HT1080 (cell line): ENCODE measurements around the gene PRKCA. TPM values are rescaled to one million over a fixed set of nuclear protein-coding genes. Genes with fewer than 3 reads are reported as not detected.

Source experiments
- DNase-seq: peaks from one replicate; pipeline ENCODE4 v3.0.0-alpha.2; 2015; ENCODE audit warnings: low read depth
- total RNA-seq: library from RNA; depleted of rRNA; stranded (reverse); fragments of >200 nt; shearing (Covaris generic); gene quantifications from 2 replicates; pipeline ENCODE4 v1.2.3, GENCODE V29; 2014

The PRKCA gene
- total RNA-seq, 1 experiment from 2014 or later, result 24.1 TPM

- DNase-seq, result no peak
Observed at GRCh38 chr17:66671156-66671555, 368.7 kb downstream of the PRKCA start.

DNA sequence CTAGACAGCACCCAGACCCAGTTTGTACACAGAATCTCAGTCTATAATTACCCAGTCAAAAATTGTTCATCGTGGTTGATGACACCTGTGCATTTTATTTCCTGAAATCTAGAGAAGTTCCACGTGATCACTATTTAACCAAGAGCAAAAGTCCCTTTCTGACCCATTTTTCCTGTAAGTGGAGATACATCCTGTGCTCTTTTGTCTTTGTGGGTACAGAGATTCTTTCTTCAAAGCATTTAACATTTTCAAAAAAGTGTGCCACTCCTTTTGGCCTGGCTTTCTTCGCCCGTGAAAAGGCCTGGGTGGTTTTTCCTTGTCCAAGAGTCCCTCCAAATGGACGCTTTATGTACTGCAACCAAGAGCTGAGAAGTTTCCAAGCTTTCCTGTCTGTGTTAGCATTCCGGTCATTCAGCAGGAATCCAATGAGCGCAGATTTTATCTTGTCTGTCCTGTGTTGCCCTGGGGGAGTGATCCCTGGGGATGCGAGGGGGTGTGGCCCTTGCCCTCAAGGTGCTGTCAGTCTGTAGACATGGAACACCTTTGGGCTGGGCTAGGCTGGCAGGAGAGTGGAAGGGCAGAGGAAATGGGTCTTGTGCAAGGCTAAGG, 371.4 kb downstream of the PRKCA start:
- peak; percentile 69 for DNase-seq

GRCh38 chr17:66675273-66675990, 373.0 kb downstream of the PRKCA start:
- no peak for DNase-seq

GRCh38 chr17:66675991-66676371, 373.6 kb downstream of the PRKCA start:
- no peak for DNase-seq

DNA sequence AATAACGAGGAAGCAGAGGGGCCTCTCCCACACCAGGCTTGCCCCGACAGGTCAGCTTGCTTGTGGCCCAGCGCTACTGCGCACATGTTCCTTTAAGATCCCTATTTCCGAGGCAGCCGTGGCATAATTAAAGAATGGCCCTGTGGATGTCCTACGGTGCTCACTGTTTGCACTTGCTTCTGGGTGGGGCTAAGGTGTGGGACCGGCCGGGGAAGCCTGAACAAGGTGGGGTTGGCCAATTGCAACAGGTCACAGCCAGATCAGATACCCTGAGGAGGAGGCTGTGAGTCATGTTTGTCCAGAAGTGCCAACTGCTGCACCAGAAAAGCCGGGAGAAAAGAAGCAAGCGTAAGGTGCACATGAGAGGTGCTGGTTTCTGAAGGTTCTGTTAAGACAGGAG, 374.0 kb downstream of the PRKCA start:
- DNase-seq, result no peak

DNA sequence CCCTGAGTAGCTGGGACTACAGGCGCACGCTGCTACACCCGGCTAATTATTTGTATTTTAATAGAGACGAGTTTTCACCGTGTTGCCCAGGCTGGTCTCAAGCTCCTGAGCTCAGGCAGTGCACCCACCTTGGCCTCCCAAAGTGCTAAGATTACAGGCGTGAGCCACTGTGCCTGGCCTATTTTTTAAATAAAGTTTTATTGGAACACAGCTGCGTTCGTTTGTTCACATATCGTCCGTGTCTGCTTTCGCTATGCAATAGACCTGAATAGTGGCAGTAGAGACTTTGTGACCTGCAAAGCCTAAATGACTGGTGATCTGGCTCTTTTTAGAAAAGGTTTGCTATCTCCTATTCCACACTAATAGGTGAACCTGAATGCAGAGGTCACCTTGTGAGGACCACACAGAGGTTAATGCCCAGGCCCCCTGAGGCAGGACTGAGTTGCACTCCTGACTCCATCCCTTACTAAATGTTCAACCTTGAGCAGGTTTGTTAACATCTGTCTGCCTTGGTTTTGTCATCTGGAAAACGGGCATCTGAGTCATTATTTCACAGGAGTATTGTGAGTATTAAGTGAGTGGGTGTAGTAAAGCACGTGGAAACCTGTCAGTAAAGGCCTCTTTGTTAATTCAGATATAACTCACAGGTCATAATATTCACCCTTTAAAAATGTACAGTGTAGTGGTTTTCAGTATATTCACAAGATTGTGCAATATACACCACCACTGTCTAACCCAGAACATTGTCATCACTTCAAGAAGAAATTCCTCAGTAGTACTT, 375.0 kb downstream of the PRKCA start:
- peak; percentile 71 for DNase-seq

DNA sequence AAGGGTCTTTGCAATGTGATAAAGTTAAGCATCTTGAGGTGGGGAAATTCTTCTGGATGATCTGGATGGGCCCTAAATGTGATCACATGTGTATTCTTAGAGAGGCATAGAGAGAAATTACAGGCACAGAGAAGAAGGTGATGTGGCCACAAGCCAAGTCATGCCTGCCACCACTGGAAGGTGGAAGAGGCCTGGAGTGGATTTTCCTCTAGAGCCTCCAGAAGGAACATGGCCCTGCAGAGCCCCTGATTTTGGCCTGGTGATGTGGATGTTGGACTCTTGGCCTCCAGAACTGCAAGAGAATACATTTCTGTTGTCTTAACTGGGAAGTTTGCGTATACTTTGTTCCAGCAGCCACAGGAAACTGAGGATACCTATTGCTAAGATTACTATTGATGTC, 375.6 kb downstream of the PRKCA start:
- no peak for DNase-seq

DNA sequence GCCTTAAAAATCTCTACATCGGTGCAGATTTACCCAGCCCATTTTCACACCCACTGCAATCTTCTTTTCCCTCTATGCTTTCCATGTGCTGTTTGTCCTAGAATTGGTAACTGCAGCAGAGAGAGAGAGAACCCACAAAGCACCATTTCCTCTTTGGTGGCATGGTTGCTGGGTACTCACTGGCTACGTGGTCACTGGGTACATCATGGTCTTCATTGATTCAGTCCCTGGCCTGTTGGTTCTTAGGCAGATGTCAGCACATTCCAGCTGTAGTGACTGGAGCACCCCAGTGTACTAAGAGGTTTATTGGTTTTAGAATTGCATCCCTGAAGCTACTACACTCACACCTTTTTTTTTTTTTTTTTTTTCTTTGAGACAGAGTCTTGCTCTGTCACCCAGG, 376.4 kb downstream of the PRKCA start:
- DNase-seq, result no peak

- no peak for DNase-seq
Observed at GRCh38 chr17:66679631-66680517, 377.5 kb downstream of the PRKCA start.

DNA sequence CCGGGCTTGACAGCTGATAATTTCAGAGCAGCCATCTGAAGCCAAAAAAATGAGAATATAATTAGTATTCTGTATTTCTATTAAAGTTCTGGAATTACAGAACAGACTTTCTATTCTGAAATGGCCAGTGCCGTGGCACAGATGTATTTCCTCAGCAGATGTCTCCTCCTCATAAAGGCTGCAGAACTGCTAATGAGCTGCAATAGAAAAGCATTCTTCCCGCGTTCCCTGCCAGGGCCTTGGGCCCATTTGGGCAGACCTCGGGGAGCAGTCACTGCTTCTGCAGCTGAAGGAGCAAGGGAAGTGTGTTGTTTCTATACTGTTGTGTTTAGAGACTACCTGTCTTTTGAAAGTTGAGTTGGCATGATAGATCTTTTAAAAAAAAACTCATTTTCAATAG, 379.9 kb downstream of the PRKCA start:
- no peak for DNase-seq

- DNase-seq, result no peak
Observed at GRCh38 chr17:66684261-66684660, 381.8 kb downstream of the PRKCA start.

DNA sequence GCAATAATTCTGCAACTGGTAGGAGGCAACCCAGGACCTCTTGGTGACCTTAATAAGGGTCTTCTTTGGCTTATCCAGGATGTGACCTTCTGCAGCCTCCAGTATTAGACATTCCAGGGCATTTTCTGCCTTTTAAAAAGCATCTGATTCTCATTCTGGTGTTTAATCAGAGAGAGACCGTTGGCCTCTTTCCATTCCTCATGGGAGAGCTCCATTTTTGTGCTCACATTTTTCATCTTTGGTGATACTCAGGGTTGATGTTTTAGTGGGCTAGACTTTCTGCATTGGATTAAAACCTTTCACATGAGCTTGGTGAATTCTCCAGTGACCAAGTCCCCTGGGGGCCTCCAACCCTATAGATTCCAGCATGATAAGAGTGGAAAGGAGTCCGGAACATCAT, 382.3 kb downstream of the PRKCA start:
- no peak for DNase-seq

- no peak for DNase-seq
Observed at GRCh38 chr17:66686601-66687000, 384.2 kb downstream of the PRKCA start.

GRCh38 chr17:66687570-66688284, 385.3 kb downstream of the PRKCA start:
- DNase-seq, result no peak

GRCh38 chr17:66689221-66689620, 386.8 kb downstream of the PRKCA start:
- no peak for DNase-seq

- no peak for DNase-seq
Observed at GRCh38 chr17:66690166-66690565, 387.8 kb downstream of the PRKCA start.

- no peak for DNase-seq
Observed at GRCh38 chr17:66691644-66692420, 389.4 kb downstream of the PRKCA start.

- DNase-seq, result no peak
Observed at GRCh38 chr17:66692421-66692690, 389.9 kb downstream of the PRKCA start.

- no peak for DNase-seq
Observed at GRCh38 chr17:66695098-66695497, 392.7 kb downstream of the PRKCA start.

DNA sequence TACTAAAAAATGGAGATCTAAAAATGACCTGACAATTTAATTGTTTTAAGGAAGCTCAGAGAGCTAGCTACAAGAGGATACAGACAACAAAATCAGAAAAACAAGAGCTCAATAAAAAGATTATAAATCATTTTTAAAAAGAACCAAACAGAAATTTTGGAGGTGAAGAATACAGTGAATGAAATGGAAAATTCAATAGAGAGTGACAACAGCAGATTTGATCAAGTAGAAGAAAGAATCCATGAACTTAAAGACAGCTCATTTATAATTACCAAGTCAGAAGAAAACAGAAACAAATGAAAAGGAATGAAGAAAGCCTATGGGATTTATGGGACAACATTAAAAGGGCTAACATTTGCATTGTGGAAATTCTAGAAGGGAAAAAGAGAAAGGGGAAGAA, 395.9 kb downstream of the PRKCA start:
- no peak for DNase-seq
